Sigmoid colon (tissue), 7 donors: Measurements from ENCODE around the gene GNAT1. TPM values are rescaled to one million over a fixed set of nuclear protein-coding genes. Genes with fewer than 3 reads are reported as not detected.

ENCODE experiments used
- DNase-seq: peaks from one replicate; pipeline ENCODE4 v3.0.0-alpha.2; 2019
- H3K27ac ChIP-seq, 4 donors: fragments of 200-600 bp; sonication (generic); one replicate each; pipeline ENCODE4 v1.5.1; 2016 to 2019; ENCODE audit warnings: mild to moderate bottlenecking in 1 of 4
- H3K27me3 ChIP-seq, 3 donors: fragments of 200-600 bp; sonication (generic); one replicate each; pipeline ENCODE4 v1.5.1; 2019; ENCODE audit warnings: mild to moderate bottlenecking in 1 of 3
- H3K36me3 ChIP-seq, 4 donors: fragments of 200-600 bp; sonication (generic); one replicate each; pipeline ENCODE4 v1.5.1; 2016 to 2019
- H3K4me1 ChIP-seq, 4 donors: fragments of 200-600 bp; sonication (generic); one replicate each; pipeline ENCODE4 v1.5.1; 2017 to 2019
- H3K4me3 ChIP-seq, 4 donors: fragments of 200-600 bp; sonication (generic); one replicate each; pipeline ENCODE4 v1.5.1; 2017 to 2019; ENCODE audit warnings: mild to moderate bottlenecking in 2 of 4, moderate library complexity in 1 of 4
- H3K9me3 ChIP-seq, 4 donors: fragments of 200-600 bp in 3 of 4; sonication (generic) in 3 of 4; one replicate each; pipeline versions ENCODE4 v1.5.1 to v1.6.1; 2013 to 2019
- CTCF ChIP-seq, 4 experiments: fragments of 450-650 bp in 3 of 4; fragments of 200-600 bp in 1 of 4; IDR thresholded peaks; one replicate each; pipeline ENCODE4 v1.5.1; 2016 to 2019; ENCODE audit warnings: antibody characterized with exemption in 4 of 4, mild to moderate bottlenecking in 3 of 4, moderate library complexity in 2 of 4
- EP300 ChIP-seq, 4 donors: sonication (generic); formaldehyde crosslinking; IDR thresholded peaks; one replicate each; pipeline ENCODE4 v1.6.1; 2017; ENCODE audit warnings: antibody characterized with exemption in 4 of 4
- POLR2A ChIP-seq, 2 donors: fragments of 450-650 bp; IDR thresholded peaks; one replicate each; pipeline ENCODE4 v1.6.1; 2016; ENCODE audit warnings: antibody characterized with exemption in 2 of 2, mild to moderate bottlenecking in 2 of 2, moderate library complexity in 2 of 2
- POLR2AphosphoS5 ChIP-seq, 4 donors: sonication (generic); formaldehyde crosslinking; IDR thresholded peaks; one replicate each; pipeline ENCODE4 v1.6.1; 2017; ENCODE audit warnings: antibody characterized with exemption in 4 of 4
- WGBS, 2 donors: extraction: QIAGEN DNeasy Blood & Tissue Kit; methylation state at CpG; one replicate each; pipeline ENCODE4 v1.1.7; 2013; 5-methylcytosine and 5-hydroxymethylcytosine counted together
- intact Hi-C: fragments of 100-400 bp; cut with DNase I; formaldehyde crosslinking; loops from one replicate; pipeline ENCODE4 v1.15.1; 2023
- polyA plus RNA-seq, 3 donors: library from polyadenylated mRNA; stranded (reverse); fragments of 200-250 nt; gene quantifications; one replicate each; pipeline ENCODE4 v1.2.3, GENCODE V29; 2013
- total RNA-seq, 4 donors: library from RNA; depleted of rRNA; stranded (reverse); fragments of >200 nt; gene quantifications; one replicate each; pipeline ENCODE4 v1.1.0, GENCODE V29; 2016
- donor health status: healthy with polysubstance abuse.
- donor health status: Bipolar disorder and iron deficiency.
- donor health status: healthy.

The GNAT1 gene
- total and polyA plus RNA-seq, 7 donors, result 0.06 TPM; not detected in 6

GRCh38 chr3:50164984-50165909, 26.2 kb upstream of the GNAT1 start:
- peaks cover 0 to 97% (median 94%) of the 10 kb centered on the region in 4 donors for H3K4me1 ChIP-seq
- H3K4me3 ChIP-seq, result no peak overlapping the region
- no peaks in the 10 kb centered on the region for H3K27me3 ChIP-seq
- no peaks in the 10 kb centered on the region for H3K36me3 ChIP-seq
- peak overlapping the region; percentile 86 to 91 (median 88) for H3K27ac ChIP-seq
- DNase-seq, result no peak
- 52 to 54% methylated on average over 7 of the region's 7 CpGs for WGBS, 2 donors
- no peaks in the 10 kb centered on the region for H3K9me3 ChIP-seq
- TF ChIP-seq CTCF (IDR thresholded peaks at IDR 0.05) (no peak), POLR2AphosphoS5 (IDR thresholded peaks at IDR 0.05) (no peak), POLR2A (IDR thresholded peaks at IDR 0.05) (no peak), EP300 (IDR thresholded peaks at IDR 0.05) (no peak)
- intact Hi-C loops, result no loop called here

- intact Hi-C loops, result no loop called here
- H3K36me3 ChIP-seq, result no peaks in the 10 kb centered on the region
- H3K27ac ChIP-seq, result peak overlapping the region; percentile 86 to 91 (median 88)
- H3K9me3 ChIP-seq, result no peaks in the 10 kb centered on the region
- TF ChIP-seq CTCF (IDR thresholded peaks at IDR 0.05) (no peak), POLR2AphosphoS5 (IDR thresholded peaks at IDR 0.05) (no peak), POLR2A (IDR thresholded peaks at IDR 0.05) (no peak), EP300 (IDR thresholded peaks at IDR 0.05) (no peak)
- H3K4me3 ChIP-seq, result no peak overlapping the region
- H3K4me1 ChIP-seq, result peaks cover 0 to 89% (median 86%) of the 10 kb centered on the region in 4 donors
- DNase-seq, result no peak
- no peaks in the 10 kb centered on the region for H3K27me3 ChIP-seq
- 44 to 47% methylated on average over 15 of the region's 15 CpGs for WGBS, 2 donors
Measured at GRCh38 chr3:50165910-50166538, 25.4 kb upstream of the GNAT1 start.

- peaks cover 0 to 83% (median 80%) of the 10 kb centered on the region in 4 donors for H3K4me1 ChIP-seq
- H3K27me3 ChIP-seq, result no peaks in the 10 kb centered on the region
- H3K27ac ChIP-seq, result peak overlapping the region; percentile 86 to 91 (median 88)
- no peaks in the 10 kb centered on the region for H3K9me3 ChIP-seq
- 68 to 86% methylated on average over 6 of the region's 6 CpGs for WGBS, 2 donors
- H3K4me3 ChIP-seq, result no peak overlapping the region
- no peak for DNase-seq
- TF ChIP-seq EP300 (IDR thresholded peaks at IDR 0.05), result no peak
- TF ChIP-seq POLR2AphosphoS5 (IDR thresholded peaks at IDR 0.05), result no peak
- H3K36me3 ChIP-seq, result no peaks in the 10 kb centered on the region
- intact Hi-C loops, result no loop called here
Measured at GRCh38 chr3:50166620-50167019, 24.8 kb upstream of the GNAT1 start.

GRCh38 chr3:50167069-50167840, 24.2 kb upstream of the GNAT1 start:
- Histone ChIP-seq H3K27me3 (no peaks in the 10 kb centered on the region), H3K4me1 (peaks cover 0 to 77% (median 74%) of the 10 kb centered on the region in 4 donors), H3K9me3 (no peaks in the 10 kb centered on the region), H3K27ac (peak overlapping the region; percentile 86 to 91 (median 88)), H3K4me3 (no peak overlapping the region), H3K36me3 (no peaks in the 10 kb centered on the region)
- intact Hi-C loops, result no loop called here
- DNase-seq, result no peak
- TF ChIP-seq POLR2A (IDR thresholded peaks at IDR 0.05) (no peak), CTCF (IDR thresholded peaks at IDR 0.05) (no peak), EP300 (IDR thresholded peaks at IDR 0.05) (no peak), POLR2AphosphoS5 (IDR thresholded peaks at IDR 0.05) (no peak)
- WGBS, 2 donors, result 28 to 57% methylated on average over 16 of the region's 16 CpGs
